NCI-H460 (cell line): ENCODE measurements around the gene E2F8. TPM values are rescaled to one million over a fixed set of nuclear protein-coding genes. Genes with fewer than 3 reads are reported as not detected.

ENCODE experiments used
- DNase-seq: peaks from one replicate; pipeline ENCODE4 v3.0.0-alpha.2; 2016; ENCODE audit warnings: low read depth; ENCODE audit errors: extremely low read depth
- total RNA-seq: library from RNA; depleted of rRNA; stranded (reverse); fragments of >200 nt; shearing (Covaris generic); gene quantifications from 2 replicates; pipeline ENCODE4 v1.2.3, GENCODE V29; 2014

E2F8 gene
- total RNA-seq, 1 experiment from 2014 or later = 1.2 TPM

GRCh38 chr11:19226378-19227195 lies 14.2 kb downstream of the E2F8 start:
- DNase-seq = no peak

- no peak for DNase-seq
These were observed 15.2 kb downstream of the E2F8 start for GRCh38 chr11:19225581-19225980.

DNA sequence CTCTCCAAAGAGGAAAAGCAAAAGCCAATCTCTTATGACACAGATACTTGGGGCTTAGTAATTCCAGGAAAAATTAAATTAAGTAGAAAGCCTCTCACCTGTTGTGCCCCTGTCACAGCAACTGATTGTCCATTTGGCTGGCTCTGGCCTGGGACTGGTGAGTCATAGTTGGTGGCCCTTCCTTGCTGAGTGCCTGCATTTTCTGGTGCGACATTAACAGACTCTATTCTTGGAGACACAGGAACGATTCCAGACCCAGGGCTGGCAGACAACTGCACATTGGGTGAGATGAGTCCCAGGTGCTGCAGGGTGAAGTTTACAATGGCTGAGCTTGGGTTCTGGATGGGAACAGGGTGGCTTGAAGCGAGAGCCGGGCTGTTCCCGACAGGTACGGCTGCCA lies 15.6 kb downstream of the E2F8 start:
- DNase-seq = no peak

GRCh38 chr11:19220903-19221724 lies 19.6 kb downstream of the E2F8 start:
- DNase-seq = no peak

DNA sequence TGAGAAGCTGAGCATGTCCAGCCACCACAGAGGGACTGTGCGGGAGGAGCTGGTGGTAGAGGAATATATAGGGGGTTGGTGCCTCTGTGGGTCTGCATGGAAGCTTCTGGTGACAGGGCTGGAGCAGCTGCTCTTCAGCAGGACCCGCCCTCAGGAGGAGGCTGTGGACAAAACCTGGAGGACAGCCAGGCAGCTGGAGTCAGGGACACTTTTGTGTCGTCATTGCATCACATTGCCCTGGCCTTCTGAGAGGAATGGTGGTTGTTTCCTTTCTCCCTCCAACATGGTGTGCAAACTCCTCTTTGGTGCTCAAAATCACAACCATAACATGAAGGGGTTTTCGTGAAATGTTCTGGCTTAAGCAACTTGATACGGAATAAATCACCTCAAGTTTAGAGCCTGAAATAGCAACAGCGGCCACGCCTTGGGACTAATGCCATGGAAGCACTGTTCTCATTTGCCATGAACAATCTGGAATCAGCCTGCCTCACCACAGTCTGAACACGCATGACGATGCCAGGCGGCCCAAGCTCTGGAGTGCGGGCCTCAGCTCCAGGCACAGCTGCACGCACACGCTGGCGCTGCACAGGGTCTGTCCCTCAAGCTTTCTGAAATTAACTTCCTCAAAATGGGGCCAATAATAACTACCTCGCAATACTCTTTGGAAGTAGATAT lies 21.8 kb downstream of the E2F8 start:
- DNase-seq = no peak

DNA sequence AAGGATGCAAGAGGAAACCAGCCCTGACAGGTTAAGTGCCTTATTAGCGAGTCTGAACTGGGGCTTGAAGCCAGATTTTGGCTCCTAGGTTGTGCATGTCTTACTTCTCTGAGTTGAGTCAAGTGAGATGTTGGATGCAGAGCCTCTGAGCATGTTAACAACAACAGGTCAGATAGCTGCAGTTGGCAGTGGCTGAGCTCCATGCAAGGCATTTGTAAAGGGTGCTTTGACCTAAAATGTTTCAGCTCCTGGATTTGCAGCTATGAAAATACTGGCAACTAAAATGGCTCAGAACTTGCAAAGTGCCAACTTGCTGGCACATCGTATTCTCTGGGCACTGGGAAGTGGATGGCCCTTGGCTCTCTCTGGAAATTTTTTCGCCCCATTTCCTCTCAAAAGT lies 22.5 kb downstream of the E2F8 start:
- DNase-seq = no peak

DNA sequence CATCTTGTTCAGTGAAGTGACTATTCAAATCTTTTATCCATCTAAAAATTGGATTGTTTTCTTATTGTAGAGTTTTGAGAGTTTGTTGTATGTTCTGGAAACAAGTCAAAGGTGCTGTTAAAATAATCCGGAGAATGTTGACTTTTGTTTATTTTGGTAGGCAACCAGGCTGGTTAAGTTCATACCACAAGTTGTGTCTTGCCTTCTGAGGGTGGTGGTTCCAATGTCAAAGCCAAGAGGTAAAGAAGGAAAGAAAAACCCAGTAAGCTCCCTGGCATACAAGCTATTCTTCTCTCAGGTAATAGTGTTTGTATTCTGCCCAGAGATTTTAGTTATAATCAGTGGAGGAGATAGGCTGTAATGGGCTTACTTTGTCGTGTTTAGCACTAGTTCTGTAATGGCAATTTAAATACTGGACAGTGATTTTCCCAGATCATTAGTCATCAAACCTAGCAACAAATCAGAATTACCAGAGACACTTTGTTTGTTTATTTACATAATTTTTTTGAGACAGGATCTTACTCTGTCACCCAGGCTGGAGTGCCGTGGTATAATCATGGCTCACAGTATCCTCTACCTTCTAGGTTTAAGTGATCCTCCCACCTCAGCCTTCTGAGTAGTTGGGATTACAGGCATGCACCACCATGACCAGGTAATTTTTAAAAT lies 23.9 kb downstream of the E2F8 start:
- DNase-seq = no peak

GRCh38 chr11:19216021-19216420 lies 24.7 kb downstream of the E2F8 start:
- DNase-seq = no peak

DNA sequence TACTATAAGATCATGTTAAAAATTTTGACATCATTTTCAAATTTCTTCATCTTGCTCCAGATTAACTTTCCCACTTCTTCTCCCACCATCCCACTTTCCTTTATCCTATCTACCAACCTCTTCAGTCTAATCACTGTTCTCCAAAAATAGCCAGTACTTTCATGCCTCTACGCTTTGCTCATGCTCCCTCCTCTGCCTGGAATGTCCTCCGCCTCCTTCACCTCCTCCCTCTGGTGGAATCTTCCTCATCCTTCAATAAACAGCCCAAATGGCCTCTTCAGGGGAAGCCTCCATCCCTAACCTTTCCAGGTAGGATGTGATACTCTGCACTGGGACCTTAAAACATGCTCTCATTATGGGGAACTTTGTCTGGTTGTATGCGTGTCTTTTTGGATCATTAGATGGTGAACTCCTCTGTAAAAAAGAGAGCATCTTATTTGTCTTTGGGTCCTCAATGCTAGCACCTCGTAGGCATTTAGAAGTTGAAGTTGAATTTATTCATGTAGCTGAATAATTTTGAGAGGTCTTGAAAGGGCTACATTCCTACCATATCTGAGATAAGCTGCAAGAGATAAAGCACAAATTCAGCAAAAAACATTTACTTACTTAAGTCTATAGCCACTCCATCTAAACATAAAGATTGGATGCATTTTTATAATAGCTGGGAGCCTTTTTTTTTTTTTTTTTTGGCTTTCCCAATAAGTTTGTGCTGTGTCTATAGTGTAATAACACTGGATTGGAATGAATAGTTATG lies 31.0 kb downstream of the E2F8 start:
- no peak for DNase-seq

GRCh38 chr11:19208959-19209546 lies 31.7 kb downstream of the E2F8 start:
- DNase-seq = no peak

DNA sequence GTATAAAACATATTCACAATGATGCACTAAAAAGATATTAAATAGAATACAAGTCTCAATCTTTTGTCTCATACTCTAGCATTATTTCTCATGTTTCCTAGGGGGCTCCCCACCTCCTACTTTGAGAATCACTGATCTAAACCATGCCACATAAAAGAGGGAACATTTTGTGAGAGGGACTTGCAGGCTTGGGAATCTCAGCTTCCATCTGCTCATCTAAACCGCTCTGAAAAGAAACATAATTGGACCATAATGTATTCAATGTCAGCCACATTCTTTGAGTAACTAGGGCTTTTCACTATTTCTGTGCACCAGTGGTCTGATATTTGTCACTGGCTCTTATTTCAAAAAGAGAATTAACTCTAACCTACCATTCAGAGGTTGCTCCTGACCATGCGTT lies 32.6 kb downstream of the E2F8 start:
- no peak for DNase-seq

DNA sequence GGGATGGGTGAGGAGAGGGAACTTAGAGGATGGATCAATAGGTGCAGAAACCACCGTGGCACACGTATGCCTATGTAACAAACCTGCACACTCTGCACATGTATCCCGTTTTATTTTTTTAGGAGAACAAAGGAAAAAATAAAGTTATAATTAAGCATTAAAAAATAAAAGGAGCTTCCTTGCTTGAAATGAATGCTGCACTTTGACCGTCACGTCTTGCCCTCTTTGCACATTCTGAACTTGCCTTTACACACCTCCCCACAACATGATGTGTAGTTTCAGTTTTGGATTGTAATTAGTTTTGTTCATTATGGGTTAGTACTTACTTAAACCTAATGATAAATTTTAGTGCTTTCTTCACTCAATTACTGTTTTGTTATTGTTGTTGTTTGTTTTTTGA lies 35.9 kb downstream of the E2F8 start:
- no peak for DNase-seq

DNA sequence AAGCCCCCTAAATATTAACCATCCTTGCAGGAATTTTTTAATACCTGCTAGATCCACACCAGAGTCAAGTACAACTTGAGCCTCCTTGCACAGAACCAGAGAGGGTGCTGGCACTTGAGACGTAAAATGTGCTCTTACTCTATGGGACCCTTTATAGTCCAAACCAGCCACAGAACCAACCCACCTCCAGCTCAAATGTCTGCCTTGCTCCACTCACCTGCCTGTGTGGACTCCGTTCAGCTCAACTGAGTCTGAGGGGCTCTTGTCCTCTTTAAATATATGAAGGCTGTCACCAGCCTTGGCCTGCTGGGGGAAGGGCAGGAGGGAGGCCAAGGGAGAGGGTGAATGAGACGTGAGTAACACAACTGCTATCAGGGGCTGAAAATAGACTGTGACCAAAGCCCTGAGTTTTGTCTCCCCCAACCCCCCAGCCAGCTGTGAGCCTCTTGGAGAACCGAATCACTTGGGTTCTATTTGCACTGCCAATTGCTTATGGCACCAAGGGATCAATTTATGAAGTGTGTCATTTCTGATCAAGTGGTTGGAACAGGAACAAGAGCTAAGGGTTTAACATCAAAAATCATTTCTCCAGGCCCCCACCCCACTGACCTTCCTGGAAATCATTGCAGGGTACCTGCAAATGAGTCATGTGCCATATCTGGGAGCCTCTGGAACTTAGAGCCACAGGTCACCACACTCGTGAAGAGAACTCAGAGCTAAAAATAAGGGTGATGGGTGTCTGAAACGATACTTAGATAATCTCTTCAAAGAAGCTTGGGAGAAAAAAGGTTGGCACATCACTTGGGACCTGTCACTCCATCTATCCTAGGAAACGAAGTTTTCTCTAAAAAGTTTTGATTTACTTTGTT lies 38.8 kb downstream of the E2F8 start, which contains the start of gene CSRP3:
Gene CSRP3, minus strand, starts transcription at position 247 of the 869 bp plus-strand sequence. CDS start 9,535 bp downstream, outside the sequence.
- no peak for DNase-seq

GRCh38 chr11:19200410-19201201 lies 40.1 kb downstream of the E2F8 start:
- DNase-seq = no peak

GRCh38 chr11:19199771-19200170 lies 41.0 kb downstream of the E2F8 start:
- DNase-seq = no peak

- no peak for DNase-seq
These were observed 41.7 kb downstream of the E2F8 start for GRCh38 chr11:19199048-19199447.

- DNase-seq = no peak
These were observed 44.3 kb downstream of the E2F8 start for GRCh38 chr11:19196432-19196831.
